ENCODE results near the gene AFAP1L1. TPM values are rescaled to one million over a fixed set of nuclear protein-coding genes. Genes with fewer than 3 reads are reported as not detected.

The AFAP1L1 gene
- total and polyA plus RNA-seq, 2 of the 13 experiments (the other 11 are each of a cell fraction or from before 2014, with no cell fraction given) = 0.38 to 1.0 TPM

- TF ChIP-seq THYN1 (CRISPR knock-in tag; IDR thresholded peaks at IDR 0.05; ENCODE audit: borderline replicate concordance, low read depth) (no peak), TEAD3 (CRISPR knock-in tag; optimal IDR thresholded peaks at IDR 0.05; ENCODE audit: borderline replicate concordance) (peak; percentile 9), ZHX1 (CRISPR knock-in tag; IDR thresholded peaks at IDR 0.05; ENCODE audit: low read depth) (no peak), PHF21A (CRISPR knock-in tag; IDR thresholded peaks at IDR 0.05) (peak; percentile 63), TARDBP (CRISPR knock-in tag; IDR thresholded peaks at IDR 0.05) (peak; percentile 72; the same call in 1 of the 2 replicates), ZBTB38 (CRISPR knock-in tag; IDR thresholded peaks at IDR 0.05) (no peak), MAZ (IDR thresholded peaks at IDR 0.05; ENCODE audit: borderline replicate concordance, low read depth, low read length) (no peak), MAZ (CRISPR knock-in tag; IDR thresholded peaks at IDR 0.05; ENCODE audit: low read depth) (no peak), ZNF431 (CRISPR knock-in tag; IDR thresholded peaks at IDR 0.05; ENCODE audit: borderline replicate concordance, low read depth) (0 out of 2 replicates have a peak, but pooled peaks have one; percentile 44), GTF3A (CRISPR knock-in tag; conservative IDR thresholded peaks at IDR 0.05) (no peak), HNF1B (CRISPR knock-in tag; IDR thresholded peaks at IDR 0.05) (no peak), GATAD2A (CRISPR knock-in tag; IDR thresholded peaks at IDR 0.05) (peak; percentile 89), TCF12 (IDR thresholded peaks at IDR 0.05) (no peak), TCF12 (CRISPR knock-in tag; IDR thresholded peaks at IDR 0.05) (no peak), REL (CRISPR knock-in tag; conservative IDR thresholded peaks at IDR 0.05) (no peak), ZNF280B (CRISPR knock-in tag; IDR thresholded peaks at IDR 0.05; ENCODE audit: borderline replicate concordance) (no peak), ZNF770 (CRISPR knock-in tag; IDR thresholded peaks at IDR 0.05) (no peak), IRF1 (CRISPR knock-in tag; IDR thresholded peaks at IDR 0.05; ENCODE audit: low read depth) (no peak), CREBL2 (CRISPR knock-in tag; IDR thresholded peaks at IDR 0.05; ENCODE audit: borderline replicate concordance) (no peak), PLSCR1 (CRISPR knock-in tag; IDR thresholded peaks at IDR 0.05; ENCODE audit: borderline replicate concordance) (no peak)
These were observed 50.9 kb downstream of the AFAP1L1 start (continued) for GRCh38 chr5:149322518-149322917.

Measured in HepG2 (cell line).